HG02610 (cell line): ENCODE results near the gene TOMM20.
"Not testable (repeated sequence)": the region's sequence is repeated elsewhere in the genome, so short reads cannot be mapped to it uniquely, and the experiment has no call there.

ENCODE experiments used
- ATAC-seq: cut with Tn5 transposase; IDR thresholded peaks from one replicate; pipeline ENCODE4 v1.9.1; 2021; ENCODE audit warnings: mild to moderate bottlenecking, moderate library complexity; ENCODE audit not compliant: unreplicated experiment

Gene TOMM20

DNA sequence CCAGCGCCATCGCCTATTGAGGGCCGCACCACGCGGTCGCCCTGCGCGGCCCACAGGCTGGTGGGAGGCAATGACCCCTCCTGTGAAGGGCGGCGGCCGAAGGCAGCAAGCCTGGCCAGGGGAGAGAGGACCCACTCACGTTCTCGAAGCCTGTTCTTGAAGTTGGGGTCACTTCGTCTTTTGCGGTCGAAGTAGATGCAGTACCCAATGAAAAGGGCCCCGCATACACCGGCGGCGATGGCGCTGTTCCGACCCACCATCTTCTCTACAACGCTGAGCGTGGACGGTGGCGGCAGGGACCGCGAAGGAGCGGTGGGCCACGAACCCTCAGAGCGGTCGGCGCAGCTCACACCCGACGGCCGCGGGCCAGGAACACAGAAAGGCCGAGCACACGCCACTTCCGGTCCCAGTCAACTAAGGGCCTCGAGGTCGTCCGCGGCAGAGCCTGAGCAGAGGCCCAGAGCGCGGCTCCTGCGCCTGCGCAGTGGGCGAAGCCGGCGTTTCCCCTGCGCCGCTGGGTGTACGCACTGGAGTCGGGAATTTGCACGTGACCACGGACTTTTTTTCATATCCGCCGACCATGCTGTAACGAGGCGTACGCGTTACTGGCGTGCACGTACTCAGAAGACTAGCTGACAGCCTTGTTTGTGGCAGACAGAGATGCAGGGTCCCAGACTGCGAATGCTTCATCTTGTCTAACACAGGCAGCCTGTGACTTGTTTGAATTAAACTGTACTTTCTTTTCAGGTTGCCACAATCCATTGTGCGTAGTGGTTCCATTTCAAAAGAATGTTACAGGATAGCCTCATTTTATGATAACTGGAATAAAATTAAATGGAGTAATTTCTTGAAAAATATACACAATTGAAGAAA, at the start of gene TOMM20:
Gene TOMM20, minus strand, starts transcription at position 382 of the 873 bp plus-strand sequence. Its CDS starts 122 bp downstream, at position 260.
- ATAC-seq: peak; percentile 91

- ATAC-seq: no peak
Measured at GRCh38 chr1:235176486-235176885, 47.8 kb upstream of the TOMM20 start.

DNA sequence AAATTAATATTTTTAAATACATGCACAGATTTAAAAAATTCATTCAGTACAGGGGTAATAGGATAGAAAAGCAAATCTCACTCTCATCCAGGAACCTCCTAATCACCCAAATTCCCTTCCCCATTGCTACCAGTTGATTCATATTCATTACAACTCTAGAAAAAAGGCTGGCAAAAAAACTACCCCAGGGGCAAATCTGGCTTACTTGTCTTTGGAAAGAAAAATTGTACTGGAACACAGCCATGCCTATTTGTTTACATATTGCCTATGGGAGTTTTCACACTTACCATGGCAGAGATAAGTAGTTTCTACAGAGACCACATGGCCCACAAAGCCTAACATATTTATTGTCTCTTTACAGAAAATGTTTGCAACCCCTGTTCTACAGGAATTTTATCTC, 41.3 kb upstream of the TOMM20 start:
- no peak for ATAC-seq

DNA sequence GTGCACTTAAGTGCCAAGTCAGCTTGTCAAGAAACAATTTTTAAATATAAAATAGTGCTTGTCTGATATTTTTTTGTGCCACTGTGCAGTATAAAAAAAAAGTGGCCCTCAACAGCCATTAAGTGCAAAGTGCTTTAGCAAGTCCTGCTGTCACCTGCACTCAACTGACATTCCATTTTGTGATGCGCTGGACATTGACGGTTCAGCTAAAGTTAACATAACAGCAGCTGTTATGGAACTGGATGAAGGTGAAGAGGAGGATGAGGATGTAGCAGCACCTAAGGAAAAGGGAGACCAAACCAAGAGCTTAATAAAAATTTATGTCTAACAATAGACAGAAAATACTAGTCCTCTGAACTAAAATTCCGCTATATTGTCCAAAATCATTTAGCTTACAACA, 39.7 kb upstream of the TOMM20 start:
- no peak for ATAC-seq

- ATAC-seq: no peak
Measured at GRCh38 chr1:235161685-235162327, 33.2 kb upstream of the TOMM20 start.

DNA sequence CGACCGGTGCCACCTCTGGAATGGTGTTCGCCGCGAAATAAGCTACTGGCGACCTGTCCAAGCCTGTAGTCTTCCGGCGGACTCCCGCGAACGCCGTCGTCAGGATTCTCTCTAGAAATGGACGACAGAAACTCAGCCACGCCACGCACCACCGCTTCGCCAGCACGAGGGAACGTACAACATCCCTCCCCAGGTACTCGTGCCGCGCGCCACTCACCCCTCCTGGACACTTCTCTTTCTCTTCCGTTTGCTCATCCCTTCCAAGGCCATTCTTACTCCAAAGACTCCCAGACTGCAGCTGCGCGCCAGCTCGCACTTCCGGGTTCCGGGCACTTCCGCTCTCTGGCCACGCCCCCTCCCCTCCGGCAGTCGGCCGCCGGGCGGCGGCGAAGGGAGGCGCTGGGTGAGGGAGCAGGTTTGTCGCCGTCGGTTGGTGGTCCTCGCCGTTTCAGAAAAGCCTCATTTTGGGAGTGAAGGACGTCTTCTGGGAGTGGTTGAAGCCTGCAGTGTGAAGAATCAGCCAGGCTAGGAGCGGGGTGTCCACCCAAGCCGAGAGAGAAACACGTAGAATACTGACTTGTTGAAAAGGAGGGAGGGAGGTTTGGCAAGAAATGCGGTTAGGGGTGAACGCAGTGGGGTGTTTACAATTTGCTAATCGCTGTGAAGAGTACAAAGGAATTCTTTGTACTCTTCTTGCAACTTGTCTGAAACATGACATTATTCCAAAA, 32.5 kb upstream of the TOMM20 start, which contains the start of gene RBM34:
Gene RBM34, minus strand, starts transcription at position 294 of the 728 bp plus-strand sequence. Its CDS starts 24 bp downstream, at position 270.
- peak; percentile 94 for ATAC-seq

GRCh38 chr1:235160383-235160956, 31.8 kb upstream of the TOMM20 start:
- peak; percentile 14 for ATAC-seq

DNA sequence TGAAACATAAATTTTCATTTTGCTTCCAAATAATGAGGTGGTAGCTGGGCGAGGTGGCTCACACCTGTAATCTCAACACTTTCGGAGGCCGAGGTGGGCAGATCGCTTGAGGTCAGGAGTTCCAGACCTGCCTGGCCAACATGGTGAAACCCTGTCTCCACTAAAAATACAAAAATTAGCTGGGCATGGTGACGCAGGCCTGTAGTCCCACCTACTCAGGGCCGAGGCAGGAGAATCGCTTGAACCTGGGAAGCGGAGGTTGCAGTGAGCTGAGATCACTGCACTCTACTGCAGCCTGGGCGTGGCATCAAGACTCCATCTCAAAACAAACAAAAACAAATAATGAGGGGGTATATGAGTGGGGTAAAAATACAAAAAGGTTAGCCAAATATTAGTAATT, 31.3 kb upstream of the TOMM20 start:
- not testable (repeated sequence) for ATAC-seq

GRCh38 chr1:235159284-235159683, 30.6 kb upstream of the TOMM20 start:
- ATAC-seq: not testable (repeated sequence)

GRCh38 chr1:235158680-235159079, 30.0 kb upstream of the TOMM20 start:
- no peak for ATAC-seq

GRCh38 chr1:235157150-235157549, 28.5 kb upstream of the TOMM20 start:
- ATAC-seq: no peak

GRCh38 chr1:235156740-235157139, 28.1 kb upstream of the TOMM20 start:
- ATAC-seq: no peak

GRCh38 chr1:235156265-235156664, 27.6 kb upstream of the TOMM20 start:
- no peak for ATAC-seq

DNA sequence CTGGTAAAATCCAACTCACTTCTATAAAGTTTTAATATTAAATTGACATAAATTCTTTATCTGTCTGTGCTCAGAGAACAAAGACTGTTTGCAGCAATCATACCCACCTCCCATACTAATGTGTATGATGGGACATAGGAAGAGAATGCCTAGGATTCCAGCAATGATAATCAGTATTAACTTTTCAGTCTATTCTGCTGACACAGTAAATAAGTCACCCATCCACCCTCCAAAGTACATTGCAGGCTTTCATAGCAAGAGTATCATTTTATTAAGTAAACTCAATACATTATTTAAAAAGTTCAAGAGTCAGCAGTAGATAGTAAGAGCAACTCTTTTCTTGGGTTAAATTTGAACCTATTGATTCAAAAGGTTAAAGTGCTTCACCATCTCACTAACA, 23.6 kb upstream of the TOMM20 start:
- ATAC-seq: no peak

DNA sequence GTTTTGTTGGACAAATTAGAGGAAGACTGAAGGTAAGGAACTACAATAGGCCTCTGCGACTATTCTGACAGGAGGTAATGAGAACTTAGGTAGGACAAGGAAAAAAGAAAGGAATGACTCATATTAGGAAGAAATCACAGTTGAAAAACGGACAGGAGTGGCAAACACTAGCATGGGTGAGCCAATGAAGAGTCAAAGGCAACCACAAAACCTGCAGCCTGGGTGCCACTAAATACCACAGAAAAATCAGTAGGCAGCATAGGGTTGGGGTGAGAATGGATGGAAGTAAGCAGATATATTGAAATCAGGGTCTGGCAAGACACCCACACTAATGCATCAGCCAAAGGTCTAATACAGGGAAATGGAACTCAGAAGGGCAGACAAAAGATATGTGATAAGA, 22.4 kb upstream of the TOMM20 start:
- no peak for ATAC-seq

DNA sequence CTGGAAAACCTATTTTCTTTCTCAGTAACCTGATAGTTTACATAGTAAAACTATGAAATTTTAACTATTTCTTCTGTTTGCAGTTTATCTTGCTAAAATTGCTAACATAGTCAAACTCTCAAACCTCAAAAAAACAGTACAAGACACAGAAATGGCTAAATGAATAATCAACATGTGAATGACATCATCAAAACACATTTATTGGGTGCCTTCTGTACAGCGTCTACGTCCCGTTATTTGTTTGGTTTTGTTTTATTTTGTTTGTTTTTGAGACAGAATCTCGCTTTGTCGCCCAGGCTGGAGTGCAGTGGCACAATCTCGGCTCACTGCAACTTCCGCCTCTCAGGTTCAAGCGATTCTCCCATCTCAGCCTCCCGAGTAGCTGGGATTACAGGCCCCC, 21.2 kb upstream of the TOMM20 start:
- ATAC-seq: no peak

DNA sequence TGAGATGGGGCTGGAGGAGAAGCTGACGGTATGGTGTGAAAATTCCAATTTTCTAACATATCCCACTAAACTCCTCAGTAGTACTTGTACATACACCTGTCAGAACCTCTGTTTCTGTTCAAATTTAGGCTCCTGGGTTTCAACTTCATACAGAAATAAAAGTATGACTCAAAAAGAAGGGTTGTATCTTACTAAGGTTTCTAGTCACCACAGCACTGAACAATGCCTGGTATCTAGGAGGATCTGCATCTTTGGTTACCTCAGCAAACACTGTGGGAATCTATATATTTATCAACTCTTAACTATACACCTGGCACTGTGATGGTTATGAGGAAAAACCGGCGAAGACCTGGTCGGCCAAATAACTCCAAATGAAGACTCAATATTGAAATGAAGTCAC, 18.6 kb upstream of the TOMM20 start:
- peak; percentile 64 for ATAC-seq

- ATAC-seq: no peak
Measured at GRCh38 chr1:235145639-235146038, 17.0 kb upstream of the TOMM20 start.

DNA sequence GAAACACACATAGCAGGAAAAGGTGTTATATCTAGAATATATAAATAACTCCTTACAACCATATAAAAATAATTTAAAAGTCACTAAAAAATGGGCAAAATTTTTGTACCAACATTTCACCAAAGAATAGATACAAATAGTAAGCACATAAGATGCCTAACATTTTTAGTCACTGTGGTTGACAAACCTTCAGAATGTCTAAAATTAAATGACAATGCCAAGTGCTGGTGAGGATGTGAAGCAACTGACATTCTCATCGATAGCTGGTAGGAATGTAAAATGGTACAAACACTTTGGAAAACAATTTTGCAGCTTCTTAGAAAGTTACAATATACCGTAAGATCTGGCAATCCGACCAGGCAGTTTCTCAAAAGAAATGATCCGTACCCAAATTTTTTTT, 14.4 kb upstream of the TOMM20 start:
- ATAC-seq: no peak

- no peak for ATAC-seq
Measured at GRCh38 chr1:235139315-235139714, 10.7 kb upstream of the TOMM20 start.

GRCh38 chr1:235138821-235139220, 10.2 kb upstream of the TOMM20 start:
- ATAC-seq: no peak
